ENCODE results near the gene PRR30.
"Not testable (repeated sequence)": the region's sequence is repeated elsewhere in the genome, so short reads cannot be mapped to it uniquely, and the experiment has no call there.

DNA sequence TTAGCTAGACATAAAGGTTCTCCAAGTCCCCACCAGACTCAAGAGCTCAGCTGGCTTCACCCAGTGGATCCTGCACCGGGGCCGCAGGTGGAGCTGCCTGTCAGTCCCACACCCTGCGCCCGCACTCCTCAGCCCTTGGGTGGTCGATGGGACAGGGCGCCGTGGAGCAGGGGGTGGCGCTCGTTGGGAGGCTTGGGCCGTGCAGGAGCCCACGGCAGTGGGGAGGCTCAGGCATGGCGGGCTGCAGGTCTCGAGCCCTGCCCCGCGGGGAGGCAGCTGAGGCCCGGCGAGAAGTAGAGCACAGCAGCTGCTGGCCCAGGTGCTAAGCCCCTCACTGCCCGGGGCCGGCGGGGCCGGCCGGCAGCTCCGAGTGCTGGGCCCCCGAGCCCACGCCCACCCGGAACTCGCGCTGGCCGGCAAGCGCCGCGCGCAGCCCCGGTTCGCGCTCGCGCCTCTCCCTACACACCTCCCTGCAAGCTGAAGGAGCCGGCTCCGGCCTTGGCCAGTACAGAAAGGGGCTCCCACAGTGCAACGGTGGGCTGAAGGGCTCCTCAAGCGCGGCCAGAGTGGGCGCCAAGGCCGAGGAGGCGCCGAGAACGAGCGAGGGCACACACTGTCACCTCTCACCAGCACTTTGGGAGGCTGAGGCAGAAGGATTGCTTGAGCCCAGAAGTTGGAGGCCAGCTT lies 27.7 kb downstream of the PRR30 start:
- not testable (repeated sequence) for TF ChIP-seq TCF12 (IDR thresholded peaks at IDR 0.05); YY1 (IDR thresholded peaks at IDR 0.05; ENCODE audit: low read depth); RAD21 (IDR thresholded peaks at IDR 0.05; ENCODE audit: low read length); NFIC (IDR thresholded peaks at IDR 0.05; ENCODE audit: borderline replicate concordance); EZH2phosphoT487 (IDR thresholded peaks at IDR 0.05; ENCODE audit: borderline replicate concordance, low read depth); NRF1 (IDR thresholded peaks at IDR 0.05; ENCODE audit: low read depth, low read length); MXI1 (IDR thresholded peaks at IDR 0.05; ENCODE audit: low read depth, low read length); PBX3 (IDR thresholded peaks at IDR 0.05); ELF1 (IDR thresholded peaks at IDR 0.05); RCOR1 (IDR thresholded peaks at IDR 0.05; ENCODE audit: low read length); EP300 (IDR thresholded peaks at IDR 0.05; ENCODE audit: borderline replicate concordance in 1 of 2, low read depth in 1 of 2, low read length in 1 of 2); POLR2AphosphoS5 (IDR thresholded peaks at IDR 0.05; ENCODE audit: low read depth, low read length)
- TF ChIP-seq, protein P1, sequence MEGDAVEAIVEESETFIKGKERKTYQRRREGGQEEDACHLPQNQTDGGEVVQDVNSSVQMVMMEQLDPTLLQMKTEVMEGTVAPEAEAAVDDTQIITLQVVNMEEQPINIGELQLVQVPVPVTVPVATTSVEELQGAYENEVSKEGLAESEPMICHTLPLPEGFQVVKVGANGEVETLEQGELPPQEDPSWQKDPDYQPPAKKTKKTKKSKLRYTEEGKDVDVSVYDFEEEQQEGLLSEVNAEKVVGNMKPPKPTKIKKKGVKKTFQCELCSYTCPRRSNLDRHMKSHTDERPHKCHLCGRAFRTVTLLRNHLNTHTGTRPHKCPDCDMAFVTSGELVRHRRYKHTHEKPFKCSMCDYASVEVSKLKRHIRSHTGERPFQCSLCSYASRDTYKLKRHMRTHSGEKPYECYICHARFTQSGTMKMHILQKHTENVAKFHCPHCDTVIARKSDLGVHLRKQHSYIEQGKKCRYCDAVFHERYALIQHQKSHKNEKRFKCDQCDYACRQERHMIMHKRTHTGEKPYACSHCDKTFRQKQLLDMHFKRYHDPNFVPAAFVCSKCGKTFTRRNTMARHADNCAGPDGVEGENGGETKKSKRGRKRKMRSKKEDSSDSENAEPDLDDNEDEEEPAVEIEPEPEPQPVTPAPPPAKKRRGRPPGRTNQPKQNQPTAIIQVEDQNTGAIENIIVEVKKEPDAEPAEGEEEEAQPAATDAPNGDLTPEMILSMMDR (IDR thresholded peaks at IDR 0.05): not testable (repeated sequence)
- TF ChIP-seq, protein P2, sequence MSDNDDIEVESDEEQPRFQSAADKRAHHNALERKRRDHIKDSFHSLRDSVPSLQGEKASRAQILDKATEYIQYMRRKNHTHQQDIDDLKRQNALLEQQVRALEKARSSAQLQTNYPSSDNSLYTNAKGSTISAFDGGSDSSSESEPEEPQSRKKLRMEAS (IDR thresholded peaks at IDR 0.05; ENCODE audit: low read depth): not testable (repeated sequence)

All from SK-N-SH (cell line).